Mucosa of descending colon (tissue), 3 donors: ENCODE results near the gene GP9. TPM values are rescaled to one million over a fixed set of nuclear protein-coding genes. Genes with fewer than 3 reads are reported as not detected.

Experiments used
- ATAC-seq: fragments of 200-7000 bp; cut with Tn5 transposase; one replicate; pipeline ENCODE4 v1.9.1; 2020; ENCODE audit warnings: mild to moderate bottlenecking, moderate library complexity
- DNase-seq, 3 donors: peaks; one replicate each; pipeline ENCODE4 v3.0.0-alpha.2; 2020
- H3K36me3 ChIP-seq: fragments of 200-600 bp; one replicate; pipeline ENCODE4 v1.8.0; 2021; ENCODE audit warnings: low read depth, mild to moderate bottlenecking
- H3K4me1 ChIP-seq: fragments of 200-600 bp; one replicate; pipeline ENCODE4 v1.8.0; 2021; ENCODE audit warnings: low read depth, mild to moderate bottlenecking
- H3K4me3 ChIP-seq: fragments of 200-600 bp; one replicate; pipeline ENCODE4 v1.8.0; 2021; ENCODE audit warnings: mild to moderate bottlenecking
- H3K9me3 ChIP-seq: fragments of 200-600 bp; one replicate; pipeline ENCODE4 v1.8.0; 2021; ENCODE audit warnings: mild to moderate bottlenecking
- intact Hi-C, 2 donors: fragments of 100-400 bp; cut with DNase I in 1 of 2; cut with micrococcal nuclease in 1 of 2; formaldehyde crosslinking; loops; one replicate each; pipeline versions ENCODE4 v1.11.0 to v1.11.1; 2022; cut with DNase I, micrococcal nuclease
- total RNA-seq, 3 donors: library from RNA; stranded (reverse); fragmentation: NEBNext Ultra II Directional in 2 of 3; extraction: Animal tissue kit (Norgen Biotek cat#: 25700) in 2 of 3; gene quantifications; one replicate each; pipeline versions ENCODE4 v1.2.1 to v1.2.4, GENCODE V29; 2021 to 2023
- TF ChIP-seq, protein P1 (sequence below): fragments of 200-600 bp; IDR thresholded peaks from one replicate; pipeline ENCODE4 v1.8.0; 2022; ENCODE audit warnings: antibody characterized with exemption, mild to moderate bottlenecking
- donor health status: DM: no; HTN: no; CAD: no; lungs with moderate emphysema.
- donor health status: DM: no; HTN: no; CAD: no.
- donor health status: DM: no; HTN: yes; CAD: no.

Gene GP9
- total RNA-seq, 3 donors from 2014 or later = 0.90 TPM; not detected in 2

DNA sequence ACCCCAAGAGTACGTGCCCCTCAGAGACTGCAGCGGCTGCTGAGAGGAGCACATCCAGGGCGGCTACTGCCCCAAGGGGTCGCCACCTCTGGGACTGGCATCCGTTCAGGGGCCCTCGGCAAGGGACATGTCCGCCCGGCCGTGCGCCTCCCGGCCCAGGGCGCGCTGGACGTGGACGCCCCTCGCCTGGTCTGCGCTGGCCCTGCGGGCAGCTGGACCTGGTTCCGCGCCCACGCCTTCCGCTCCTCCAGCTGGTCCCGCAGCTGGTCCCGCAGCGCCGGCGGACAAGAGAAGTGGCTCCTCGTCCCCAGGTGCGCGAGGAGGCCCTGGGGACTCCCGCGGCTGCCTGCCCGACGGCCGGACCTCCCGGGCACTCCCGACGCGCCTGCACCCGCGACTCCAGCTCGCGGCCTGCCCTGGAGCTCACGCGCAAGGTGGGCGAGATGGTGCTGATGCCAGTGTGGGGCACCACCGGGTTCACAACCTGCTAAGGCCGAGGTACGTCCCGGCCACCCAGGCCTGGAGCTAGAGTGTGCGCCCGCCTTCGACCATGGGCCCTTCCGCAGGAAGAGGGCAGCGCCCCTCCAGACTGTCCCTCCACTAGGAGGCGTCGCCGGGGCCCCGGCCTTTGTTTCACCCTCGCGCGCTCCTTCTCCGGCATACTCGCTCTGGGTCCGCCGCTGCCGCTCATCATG is 14.4 kb upstream of the GP9 start:
- ATAC-seq (no peak), DNase-seq (peak in 2 of 3 donors; percentile 34 to 36)
- TF ChIP-seq, protein P1, sequence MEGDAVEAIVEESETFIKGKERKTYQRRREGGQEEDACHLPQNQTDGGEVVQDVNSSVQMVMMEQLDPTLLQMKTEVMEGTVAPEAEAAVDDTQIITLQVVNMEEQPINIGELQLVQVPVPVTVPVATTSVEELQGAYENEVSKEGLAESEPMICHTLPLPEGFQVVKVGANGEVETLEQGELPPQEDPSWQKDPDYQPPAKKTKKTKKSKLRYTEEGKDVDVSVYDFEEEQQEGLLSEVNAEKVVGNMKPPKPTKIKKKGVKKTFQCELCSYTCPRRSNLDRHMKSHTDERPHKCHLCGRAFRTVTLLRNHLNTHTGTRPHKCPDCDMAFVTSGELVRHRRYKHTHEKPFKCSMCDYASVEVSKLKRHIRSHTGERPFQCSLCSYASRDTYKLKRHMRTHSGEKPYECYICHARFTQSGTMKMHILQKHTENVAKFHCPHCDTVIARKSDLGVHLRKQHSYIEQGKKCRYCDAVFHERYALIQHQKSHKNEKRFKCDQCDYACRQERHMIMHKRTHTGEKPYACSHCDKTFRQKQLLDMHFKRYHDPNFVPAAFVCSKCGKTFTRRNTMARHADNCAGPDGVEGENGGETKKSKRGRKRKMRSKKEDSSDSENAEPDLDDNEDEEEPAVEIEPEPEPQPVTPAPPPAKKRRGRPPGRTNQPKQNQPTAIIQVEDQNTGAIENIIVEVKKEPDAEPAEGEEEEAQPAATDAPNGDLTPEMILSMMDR = no peak
- H3K4me3 ChIP-seq = no peak overlapping the region
- intact Hi-C loops = no loop called here
- H3K9me3 ChIP-seq = peaks cover 3% of the 10 kb centered on the region
- H3K4me1 ChIP-seq = peaks cover 4% of the 10 kb centered on the region
- H3K36me3 ChIP-seq = no peaks in the 10 kb centered on the region

DNA sequence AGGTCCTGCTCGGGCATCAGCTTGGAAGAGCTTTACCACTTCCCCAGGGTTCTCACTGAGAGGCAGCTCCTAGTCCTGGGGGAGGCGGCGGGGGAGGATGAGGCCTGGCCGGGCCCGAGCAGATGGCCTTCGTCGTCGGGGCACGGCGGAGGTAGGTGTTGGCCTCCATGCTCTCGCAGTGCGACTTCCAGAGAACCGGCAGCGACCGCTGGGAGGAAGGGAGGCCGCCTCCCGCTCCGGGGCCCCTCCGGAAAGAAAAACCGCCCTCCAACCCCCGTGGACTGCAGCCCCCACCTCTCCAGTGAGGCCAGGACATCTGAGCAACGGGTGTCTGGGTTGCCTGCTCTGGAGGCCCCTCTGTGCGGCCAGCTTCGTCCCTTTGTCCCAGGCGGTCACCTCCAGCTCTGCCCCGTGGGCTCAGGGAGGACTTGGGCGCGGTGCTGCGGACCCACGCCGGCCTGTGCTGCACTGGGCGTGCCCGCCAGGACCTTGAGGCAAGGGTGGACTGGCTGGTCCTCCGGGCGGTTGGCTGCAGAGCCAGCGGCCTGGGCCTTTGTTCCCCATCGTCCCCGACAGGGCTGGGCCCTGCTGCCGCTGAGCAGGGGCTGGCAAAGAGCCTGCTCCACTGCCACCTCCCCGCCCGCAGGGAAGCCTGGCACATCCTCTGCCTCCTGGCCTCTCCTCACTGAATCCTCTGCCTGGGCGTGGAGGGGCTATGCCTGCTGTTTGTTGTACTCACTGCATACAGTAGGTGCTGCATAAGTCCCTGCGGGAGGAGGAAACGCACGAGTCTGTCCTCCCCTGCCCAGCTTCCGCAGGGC is 13.6 kb upstream of the GP9 start:
- intact Hi-C loops = no loop called here
- TF ChIP-seq, protein P1 = no peak
- peak; percentile 24 for ATAC-seq
- H3K4me1 ChIP-seq = peaks cover 9% of the 10 kb centered on the region
- DNase-seq = peak in 2 of 3 donors; percentile 29 to 55
- H3K4me3 ChIP-seq = no peak overlapping the region
- H3K36me3 ChIP-seq = no peaks in the 10 kb centered on the region
- H3K9me3 ChIP-seq = peaks cover 3% of the 10 kb centered on the region

DNA sequence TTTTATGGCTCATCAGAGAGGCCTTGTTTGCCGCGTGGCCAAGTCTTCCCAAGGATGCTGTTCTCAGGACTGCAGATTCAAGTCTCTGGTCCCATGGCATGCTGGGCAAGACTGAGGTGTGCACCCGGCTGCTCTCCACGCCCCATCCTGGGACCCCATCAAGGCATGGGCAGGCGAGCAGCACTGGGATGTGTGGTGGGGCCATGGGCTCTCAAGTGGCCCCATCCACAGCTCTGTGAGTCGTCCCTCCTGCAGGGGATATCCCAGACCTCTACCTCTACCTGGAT is 13.1 kb upstream of the GP9 start:
- no peak overlapping the region for H3K4me3 ChIP-seq
- DNase-seq (peak in 1 of 3 donors; percentile 20), ATAC-seq (no peak)
- TF ChIP-seq, protein P1 = no peak
- H3K4me1 ChIP-seq = peaks cover 13% of the 10 kb centered on the region
- H3K9me3 ChIP-seq = peaks cover 3% of the 10 kb centered on the region
- H3K36me3 ChIP-seq = no peaks in the 10 kb centered on the region
- intact Hi-C loops = no loop called here

DNA sequence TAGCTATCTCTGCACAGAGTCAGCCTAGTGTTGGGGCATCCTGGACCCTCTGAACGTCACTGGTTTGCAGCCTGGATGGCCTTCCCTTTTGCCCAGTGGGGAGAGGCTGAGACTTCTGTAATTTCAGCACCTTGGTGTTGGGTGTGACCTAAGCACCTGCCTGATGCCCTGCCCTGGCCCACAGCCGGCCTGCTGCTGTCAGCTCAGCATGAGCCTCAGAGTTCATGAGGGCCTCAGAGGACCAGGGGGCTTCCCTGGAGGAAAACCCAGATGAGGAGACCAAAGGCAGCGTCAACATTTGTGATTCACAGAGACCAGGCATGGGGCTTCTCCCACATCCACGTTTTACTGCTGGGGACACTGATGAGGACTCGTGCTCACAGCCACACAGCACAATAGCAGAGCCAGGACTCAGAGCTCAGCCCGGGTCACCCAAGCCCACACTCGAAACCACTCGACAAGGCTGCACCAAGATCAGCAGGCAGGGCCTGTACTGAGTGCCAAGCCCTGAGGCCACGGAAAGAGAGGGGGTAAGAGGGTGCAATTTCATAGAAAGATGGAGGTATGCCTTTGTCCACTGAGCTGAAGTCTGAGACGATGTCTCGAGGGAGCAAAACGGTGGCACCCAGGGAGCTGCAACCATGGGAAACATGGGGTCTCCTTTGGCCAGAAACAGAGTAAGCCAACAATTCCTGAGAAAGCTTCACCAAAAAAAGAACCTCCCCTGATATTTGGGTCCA is 9.9 kb upstream of the GP9 start:
- TF ChIP-seq, protein P1 = no peak
- intact Hi-C loops = loop anchor here in 1 of 2 donors (10.0 kb wide), 1 partner anchor 194 kb away; the partner anchor contains the start of gene COPG1
- ATAC-seq (no peak), DNase-seq (peak in 2 of 3 donors; percentile 51 to 59)
- no peaks in the 10 kb centered on the region for H3K36me3 ChIP-seq
- peaks cover 3% of the 10 kb centered on the region for H3K9me3 ChIP-seq
- H3K4me3 ChIP-seq = no peak overlapping the region
- H3K4me1 ChIP-seq = peaks cover 27% of the 10 kb centered on the region

DNA sequence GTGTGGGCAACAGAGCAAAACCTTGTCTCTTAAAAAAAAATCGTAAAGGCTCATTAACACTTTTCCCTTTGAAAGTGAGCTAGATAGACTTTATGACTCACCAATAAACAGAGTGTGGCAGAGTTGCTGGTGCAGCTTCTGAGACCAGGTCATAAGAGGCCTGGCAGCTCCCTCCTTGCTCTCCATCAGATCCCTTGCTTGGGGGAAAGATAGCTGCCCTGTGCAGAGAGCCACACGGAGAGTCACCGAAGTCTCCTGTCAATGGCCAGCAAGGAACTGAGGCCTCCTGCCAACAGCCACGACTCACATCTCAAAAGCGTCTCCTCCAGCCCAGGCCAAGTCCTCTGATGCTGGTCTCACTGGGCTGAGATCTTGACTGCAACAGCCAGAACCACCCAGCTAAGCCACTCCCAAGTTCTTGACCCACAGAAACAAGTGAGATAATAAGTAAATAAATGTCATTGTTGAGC is 8.7 kb upstream of the GP9 start:
- Histone ChIP-seq H3K9me3 (peaks cover 3% of the 10 kb centered on the region), H3K4me3 (no peak overlapping the region), H3K4me1 (peaks cover 34% of the 10 kb centered on the region), H3K36me3 (no peaks in the 10 kb centered on the region)
- TF ChIP-seq, protein P1 = no peak
- ATAC-seq = peak; percentile 13
- DNase-seq = peak; percentile 50 to 57 (median 55)
- intact Hi-C loops = loop anchor here in 1 of 2 donors (10.0 kb wide), 1 partner anchor 193 kb away; the partner anchor contains the start of gene COPG1
